ENCODE measurements around the gene LPP.

The LPP gene

DNA sequence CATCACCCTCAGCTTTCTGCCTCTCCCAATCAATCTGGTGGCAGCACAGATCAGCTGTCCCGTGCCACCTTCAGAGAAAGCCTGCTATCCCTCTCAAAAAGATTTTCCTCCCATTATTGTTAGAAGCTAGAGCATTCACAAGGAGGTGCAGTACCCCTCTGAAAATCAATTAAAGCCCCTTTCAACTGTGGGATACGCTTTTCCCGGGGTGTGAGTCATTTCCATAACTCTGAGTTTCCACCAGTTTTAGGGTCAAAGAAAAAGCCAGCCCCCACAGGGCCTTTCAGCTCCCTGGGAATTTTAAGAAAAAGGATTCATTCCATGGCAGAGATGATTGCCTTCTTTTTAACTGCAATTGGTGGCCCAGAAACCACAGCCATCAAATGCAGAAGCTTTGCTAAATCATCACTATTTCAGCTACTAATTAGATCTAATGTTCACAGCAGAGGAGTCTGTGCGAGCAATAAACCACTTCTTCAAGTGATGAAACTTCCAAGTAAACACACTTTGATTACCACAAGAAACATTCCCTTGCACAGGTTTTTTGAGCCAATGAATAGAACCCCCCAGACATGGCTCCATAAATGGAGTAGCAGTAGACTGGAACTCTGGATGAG, 747.8 kb downstream of the LPP start:
- H3K9me3 ChIP-seq (ENCODE audit: control insufficient read depth, insufficient read depth, low read length), result no peaks in the 10 kb centered on the region
- no peaks in the 10 kb centered on the region for H3K36me3 ChIP-seq (ENCODE audit: control insufficient read depth, insufficient read depth, low read length)
- no peak overlapping the region for H3K27ac ChIP-seq (ENCODE audit: low read depth, low read length)
- H3K27me3 ChIP-seq (ENCODE audit: control insufficient read depth, insufficient read depth, low read length), result no peaks in the 10 kb centered on the region
- no peak overlapping the region for H3K9ac ChIP-seq (ENCODE audit: low read depth, low read length)
- H3K4me1 ChIP-seq (ENCODE audit: control insufficient read depth, insufficient read depth, low read length), result no peaks in the 10 kb centered on the region
- H3K4me3 ChIP-seq (ENCODE audit: low read depth, low read length), result no peak overlapping the region

DNA sequence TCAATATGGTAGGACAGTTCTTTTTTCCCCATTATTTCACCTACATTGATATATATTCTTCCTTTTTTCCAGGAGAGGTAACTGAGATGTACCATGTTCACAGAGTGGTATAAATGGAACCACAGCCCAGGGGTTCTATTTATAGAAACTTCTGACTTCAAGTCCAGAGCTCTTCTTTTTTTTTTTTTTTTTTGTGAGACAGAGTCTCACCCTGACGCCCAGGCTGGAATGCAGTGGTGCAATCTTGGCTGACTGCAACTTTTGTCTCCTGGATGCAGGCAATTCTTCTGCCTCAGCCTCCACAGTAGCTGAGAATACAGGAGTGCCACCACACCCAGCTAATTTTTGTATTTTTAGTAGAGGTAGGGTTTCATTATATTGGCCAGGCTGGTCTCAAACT, 750.7 kb downstream of the LPP start:
- Histone ChIP-seq H3K4me1 (ENCODE audit: control insufficient read depth, insufficient read depth, low read length) (no peaks in the 10 kb centered on the region), H3K9me3 (ENCODE audit: control insufficient read depth, insufficient read depth, low read length) (no peaks in the 10 kb centered on the region), H3K9ac (ENCODE audit: low read depth, low read length) (no peak overlapping the region), H3K27me3 (ENCODE audit: control insufficient read depth, insufficient read depth, low read length) (no peaks in the 10 kb centered on the region), H3K27ac (ENCODE audit: low read depth, low read length) (no peak overlapping the region), H3K36me3 (ENCODE audit: control insufficient read depth, insufficient read depth, low read length) (no peaks in the 10 kb centered on the region), H3K4me3 (ENCODE audit: low read depth, low read length) (no peak overlapping the region)

DNA sequence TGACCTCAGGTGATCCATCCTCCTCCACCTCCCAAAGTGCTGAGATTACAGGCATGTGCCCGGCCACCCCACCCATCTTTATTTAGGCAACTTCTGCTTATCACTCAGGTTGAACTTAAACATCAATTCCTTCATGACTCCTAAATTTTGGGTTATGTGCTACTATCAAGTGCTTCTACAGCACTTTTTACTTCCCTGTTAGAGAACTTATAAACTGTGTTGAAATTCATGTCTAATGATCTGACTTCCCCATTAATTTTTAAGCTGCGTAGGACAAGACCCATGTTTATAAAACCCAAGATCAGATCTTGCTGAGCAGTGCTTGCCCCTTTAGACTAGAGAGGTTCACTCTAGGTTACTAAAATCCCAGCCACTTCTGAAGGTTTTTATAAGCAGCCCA, 751.6 kb downstream of the LPP start:
- Histone ChIP-seq H3K27me3 (ENCODE audit: control insufficient read depth, insufficient read depth, low read length) (no peaks in the 10 kb centered on the region), H3K36me3 (ENCODE audit: control insufficient read depth, insufficient read depth, low read length) (no peaks in the 10 kb centered on the region), H3K4me3 (ENCODE audit: low read depth, low read length) (no peak overlapping the region), H3K27ac (ENCODE audit: low read depth, low read length) (no peak overlapping the region), H3K9me3 (ENCODE audit: control insufficient read depth, insufficient read depth, low read length) (no peaks in the 10 kb centered on the region), H3K9ac (ENCODE audit: low read depth, low read length) (no peak overlapping the region), H3K4me1 (ENCODE audit: control insufficient read depth, insufficient read depth, low read length) (no peaks in the 10 kb centered on the region)

DNA sequence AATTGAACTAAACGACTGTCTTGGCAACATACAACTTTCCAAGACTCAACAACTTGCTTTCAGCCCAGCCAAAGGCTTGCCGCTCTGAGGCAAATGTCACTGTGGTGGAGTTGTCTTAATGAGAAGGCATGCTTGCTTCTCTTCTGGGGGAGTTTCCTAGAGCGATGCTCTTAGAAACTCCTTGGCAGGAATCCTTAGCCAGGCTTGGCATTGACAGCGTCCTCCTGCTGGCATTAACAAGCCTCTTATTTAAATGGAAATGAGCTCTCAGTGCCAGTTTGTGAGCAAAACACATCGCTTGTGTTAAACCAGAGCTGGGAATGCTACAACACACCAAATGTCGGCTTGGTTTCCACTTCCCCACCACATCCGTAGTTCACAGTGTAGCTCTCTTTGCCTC, 752.3 kb downstream of the LPP start:
- no peaks in the 10 kb centered on the region for H3K36me3 ChIP-seq (ENCODE audit: control insufficient read depth, insufficient read depth, low read length)
- H3K4me3 ChIP-seq (ENCODE audit: low read depth, low read length), result no peak overlapping the region
- no peak overlapping the region for H3K27ac ChIP-seq (ENCODE audit: low read depth, low read length)
- no peaks in the 10 kb centered on the region for H3K9me3 ChIP-seq (ENCODE audit: control insufficient read depth, insufficient read depth, low read length)
- no peaks in the 10 kb centered on the region for H3K27me3 ChIP-seq (ENCODE audit: control insufficient read depth, insufficient read depth, low read length)
- no peaks in the 10 kb centered on the region for H3K4me1 ChIP-seq (ENCODE audit: control insufficient read depth, insufficient read depth, low read length)
- H3K9ac ChIP-seq (ENCODE audit: low read depth, low read length), result no peak overlapping the region

DNA sequence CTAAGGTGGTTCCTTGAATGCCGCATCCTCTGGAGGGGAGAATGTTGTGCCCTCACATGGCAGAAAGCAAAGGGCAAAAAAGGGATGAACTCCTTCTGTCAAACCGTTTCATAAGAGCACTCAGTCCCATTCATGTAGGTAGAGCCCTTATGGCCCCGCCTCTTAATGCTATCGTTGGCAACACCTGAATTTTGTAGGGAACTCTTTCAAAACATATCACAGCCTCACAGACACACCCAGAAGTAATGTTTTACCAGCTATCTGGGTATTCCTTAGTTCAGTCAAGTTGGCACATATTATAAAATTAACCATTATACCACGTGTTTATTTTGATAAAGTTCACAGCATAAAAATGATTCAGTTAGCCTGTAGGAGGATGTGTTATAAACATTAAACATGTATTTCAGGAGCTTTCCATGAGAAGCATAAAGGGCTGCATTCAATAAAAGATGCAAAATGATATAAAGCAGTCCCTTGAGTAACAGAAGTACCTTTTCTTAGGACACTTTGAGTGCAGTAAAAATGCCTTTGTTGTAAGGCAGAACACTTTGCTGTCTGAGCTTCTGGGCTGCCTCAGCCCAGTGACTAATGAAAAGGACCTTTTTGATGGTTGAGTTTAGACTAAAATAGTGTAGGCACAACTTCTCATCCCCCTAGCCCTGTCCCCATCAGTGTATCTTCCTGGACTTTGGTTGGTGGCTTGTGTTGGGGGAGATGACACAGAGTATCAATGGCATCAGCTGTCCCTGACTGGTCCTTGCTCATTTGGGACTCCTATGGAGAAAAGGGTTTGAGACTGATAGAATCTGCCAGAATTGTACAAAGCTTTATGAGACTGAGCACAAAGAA, 754.3 kb downstream of the LPP start:
- H3K27ac ChIP-seq (ENCODE audit: low read depth, low read length), result no peak overlapping the region
- no peak overlapping the region for H3K4me3 ChIP-seq (ENCODE audit: low read depth, low read length)
- H3K9ac ChIP-seq (ENCODE audit: low read depth, low read length), result no peak overlapping the region
- no peaks in the 10 kb centered on the region for H3K36me3 ChIP-seq (ENCODE audit: control insufficient read depth, insufficient read depth, low read length)
- H3K9me3 ChIP-seq (ENCODE audit: control insufficient read depth, insufficient read depth, low read length), result no peaks in the 10 kb centered on the region
- H3K4me1 ChIP-seq (ENCODE audit: control insufficient read depth, insufficient read depth, low read length), result no peaks in the 10 kb centered on the region
- no peaks in the 10 kb centered on the region for H3K27me3 ChIP-seq (ENCODE audit: control insufficient read depth, insufficient read depth, low read length)

DNA sequence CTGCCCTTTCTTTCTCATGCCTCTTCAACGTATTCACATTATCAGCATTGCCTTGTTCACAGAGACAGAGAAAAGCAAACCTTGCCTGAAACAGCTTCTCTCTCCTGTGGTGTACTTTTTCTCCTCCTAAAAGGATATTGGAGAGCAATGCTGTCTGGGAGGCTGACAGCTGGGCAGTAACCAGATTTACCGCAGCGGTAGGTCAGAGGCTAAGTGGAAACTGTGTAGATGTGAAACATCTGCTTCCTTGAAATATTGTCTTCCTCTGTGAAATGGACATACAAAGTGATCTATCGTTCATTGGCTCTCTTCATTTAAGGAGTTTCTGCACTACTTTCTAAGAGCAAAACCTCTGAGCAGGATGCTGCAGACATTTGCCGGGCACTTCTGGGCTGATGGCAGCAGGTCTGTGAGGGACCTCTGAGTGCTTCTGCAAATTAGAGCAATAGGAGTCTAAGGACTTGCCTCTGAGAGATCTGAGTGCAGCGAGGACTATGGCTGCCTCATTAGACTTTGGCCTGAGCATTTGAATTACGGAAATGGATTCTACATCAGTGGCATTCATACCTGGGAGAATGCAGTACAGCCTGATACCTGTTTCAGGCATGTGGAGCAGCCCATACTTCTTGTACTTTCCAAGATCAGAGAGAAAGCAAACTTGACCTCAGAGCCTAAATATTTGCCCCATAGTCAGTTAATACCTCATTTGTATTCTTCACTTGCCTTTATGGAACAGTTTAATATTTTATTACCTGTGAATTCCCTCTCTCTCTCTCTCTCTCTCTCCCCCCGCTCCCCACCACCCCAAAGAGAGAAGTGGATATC, 757.3 kb downstream of the LPP start:
- Histone ChIP-seq H3K9ac (ENCODE audit: low read depth, low read length) (no peak overlapping the region), H3K27me3 (ENCODE audit: control insufficient read depth, insufficient read depth, low read length) (no peaks in the 10 kb centered on the region), H3K4me3 (ENCODE audit: low read depth, low read length) (no peak overlapping the region), H3K36me3 (ENCODE audit: control insufficient read depth, insufficient read depth, low read length) (no peaks in the 10 kb centered on the region), H3K4me1 (ENCODE audit: control insufficient read depth, insufficient read depth, low read length) (no peaks in the 10 kb centered on the region), H3K27ac (ENCODE audit: low read depth, low read length) (no peak overlapping the region), H3K9me3 (ENCODE audit: control insufficient read depth, insufficient read depth, low read length) (no peaks in the 10 kb centered on the region)

DNA sequence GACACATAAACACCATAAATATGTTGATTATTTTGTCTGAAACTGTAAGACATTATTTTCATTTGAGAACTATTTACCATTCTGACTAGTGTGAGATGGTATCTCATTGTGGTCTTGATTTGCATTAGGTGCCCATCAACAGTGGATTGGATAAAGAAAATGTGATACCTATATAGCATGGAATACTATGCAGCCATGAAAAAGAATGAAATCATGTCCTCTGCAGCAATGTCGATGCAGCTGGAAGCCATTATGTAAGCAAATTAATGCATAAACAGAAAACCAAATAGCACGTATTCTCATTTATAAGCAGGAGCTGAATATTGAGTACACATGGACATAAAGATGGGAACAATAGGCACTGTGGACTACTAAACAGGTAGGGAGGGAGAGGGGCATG, 759.1 kb downstream of the LPP start:
- Histone ChIP-seq H3K4me1 (ENCODE audit: control insufficient read depth, insufficient read depth, low read length) (peaks cover 4% of the 10 kb centered on the region), H3K9ac (ENCODE audit: low read depth, low read length) (no peak overlapping the region)

DNA sequence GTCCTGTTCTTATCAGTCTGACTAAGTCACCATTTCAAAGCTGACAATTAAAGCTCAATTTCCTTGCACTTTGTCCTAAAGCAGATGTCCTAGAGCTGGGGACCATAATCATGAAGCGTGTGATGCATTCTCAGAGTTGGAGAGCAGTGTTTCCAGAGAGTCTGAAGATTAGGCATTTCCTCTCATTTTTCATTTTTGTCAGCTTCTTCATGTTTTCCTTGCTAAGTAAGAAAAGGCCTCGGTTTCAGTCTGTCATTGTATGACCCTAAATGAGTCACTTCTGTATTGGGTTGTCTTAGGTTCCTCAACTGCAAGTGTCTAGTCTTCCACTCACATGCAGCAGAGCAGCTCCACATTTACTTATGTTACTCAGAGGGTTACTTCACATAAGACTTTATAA, 760.6 kb downstream of the LPP start:
- Histone ChIP-seq H3K36me3 (ENCODE audit: control insufficient read depth, insufficient read depth, low read length) (no peaks in the 10 kb centered on the region), H3K27ac (ENCODE audit: low read depth, low read length) (no peak overlapping the region), H3K4me1 (ENCODE audit: control insufficient read depth, insufficient read depth, low read length) (peaks cover 10% of the 10 kb centered on the region), H3K9me3 (ENCODE audit: control insufficient read depth, insufficient read depth, low read length) (no peaks in the 10 kb centered on the region), H3K9ac (ENCODE audit: low read depth, low read length) (no peak overlapping the region), H3K27me3 (ENCODE audit: control insufficient read depth, insufficient read depth, low read length) (no peaks in the 10 kb centered on the region), H3K4me3 (ENCODE audit: low read depth, low read length) (no peak overlapping the region)

More for the DNA sequence above, 759.1 kb downstream of the LPP start:
- no peaks in the 10 kb centered on the region for H3K36me3 ChIP-seq (ENCODE audit: control insufficient read depth, insufficient read depth, low read length)
- no peaks in the 10 kb centered on the region for H3K27me3 ChIP-seq (ENCODE audit: control insufficient read depth, insufficient read depth, low read length)
- H3K9me3 ChIP-seq (ENCODE audit: control insufficient read depth, insufficient read depth, low read length), result no peaks in the 10 kb centered on the region
- no peak overlapping the region for H3K27ac ChIP-seq (ENCODE audit: low read depth, low read length)
- H3K4me3 ChIP-seq (ENCODE audit: low read depth, low read length), result no peak overlapping the region

DNA sequence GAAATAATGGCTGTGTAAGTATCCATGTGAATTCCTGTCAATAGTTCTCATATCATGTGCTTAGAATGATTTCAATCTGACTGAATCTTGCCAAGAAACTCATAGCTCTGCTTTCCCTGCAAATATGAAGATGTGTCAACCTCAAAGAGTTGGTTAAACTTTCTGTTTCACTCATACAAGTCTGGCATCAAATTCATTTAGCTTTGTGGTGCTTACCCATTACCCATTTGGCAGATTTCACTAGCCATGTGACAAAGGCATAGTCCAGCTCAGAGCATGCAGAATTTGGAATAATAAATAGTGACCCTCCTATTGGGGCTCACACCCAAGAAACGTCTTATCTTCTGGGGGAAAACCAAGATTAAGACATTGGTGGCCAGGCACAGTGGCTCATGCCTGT, 761.2 kb downstream of the LPP start:
- H3K4me3 ChIP-seq (ENCODE audit: low read depth, low read length), result no peak overlapping the region
- peaks cover 1% of the 10 kb centered on the region; the same call in 1 of the 2 replicates for H3K9me3 ChIP-seq (ENCODE audit: control insufficient read depth, insufficient read depth, low read length)
- no peak overlapping the region for H3K27ac ChIP-seq (ENCODE audit: low read depth, low read length)
- peaks cover 11% of the 10 kb centered on the region for H3K4me1 ChIP-seq (ENCODE audit: control insufficient read depth, insufficient read depth, low read length)
- no peak overlapping the region for H3K9ac ChIP-seq (ENCODE audit: low read depth, low read length)
- H3K36me3 ChIP-seq (ENCODE audit: control insufficient read depth, insufficient read depth, low read length), result no peaks in the 10 kb centered on the region
- no peaks in the 10 kb centered on the region for H3K27me3 ChIP-seq (ENCODE audit: control insufficient read depth, insufficient read depth, low read length)

DNA sequence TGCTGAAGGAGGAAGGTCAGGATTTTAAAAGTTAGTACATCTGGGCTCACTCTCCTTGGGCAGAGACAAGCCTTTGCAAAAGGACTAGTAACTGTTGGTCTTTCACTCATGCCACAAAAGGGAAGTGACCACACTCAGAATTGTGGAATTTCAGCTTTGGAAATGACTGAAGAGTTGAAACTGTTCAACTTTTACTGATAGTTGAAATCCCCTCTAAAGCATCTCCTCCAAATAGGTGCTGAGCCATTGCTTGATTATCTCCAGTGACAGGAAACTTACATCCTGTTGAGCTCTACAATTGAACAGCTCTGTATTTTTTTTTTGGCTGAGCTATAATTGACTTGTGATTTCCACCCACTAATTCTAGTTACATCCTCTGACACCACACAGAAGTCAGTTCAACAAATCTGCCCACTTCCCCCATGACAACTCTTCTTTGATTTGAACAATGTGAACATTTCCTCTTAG, 763.0 kb downstream of the LPP start:
- Histone ChIP-seq H3K9ac (ENCODE audit: low read depth, low read length) (no peak overlapping the region), H3K9me3 (ENCODE audit: control insufficient read depth, insufficient read depth, low read length) (peaks cover 3% of the 10 kb centered on the region; the same call in 1 of the 2 replicates), H3K27me3 (ENCODE audit: control insufficient read depth, insufficient read depth, low read length) (no peaks in the 10 kb centered on the region), H3K36me3 (ENCODE audit: control insufficient read depth, insufficient read depth, low read length) (no peaks in the 10 kb centered on the region), H3K27ac (ENCODE audit: low read depth, low read length) (no peak overlapping the region), H3K4me1 (ENCODE audit: control insufficient read depth, insufficient read depth, low read length) (peaks cover 11% of the 10 kb centered on the region), H3K4me3 (ENCODE audit: low read depth, low read length) (no peak overlapping the region)

DNA sequence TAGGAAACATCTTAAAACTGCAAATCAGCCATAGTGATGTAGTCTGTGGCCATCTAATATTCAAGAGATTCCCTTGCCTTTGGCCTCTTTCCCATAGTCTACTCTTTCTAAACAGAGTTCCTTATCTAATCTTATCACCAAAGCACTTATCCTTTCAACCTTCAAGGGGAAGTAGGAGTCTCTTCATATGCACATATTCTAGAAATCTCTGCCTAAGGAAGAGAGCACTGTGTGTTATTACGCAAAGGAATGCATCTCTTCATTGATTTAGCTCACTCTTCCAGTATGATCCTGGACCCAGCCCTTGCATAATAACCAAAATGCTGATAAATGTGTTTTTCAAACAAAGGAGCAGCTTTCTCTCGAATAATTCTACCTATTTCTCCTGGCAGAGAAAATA, 764.1 kb downstream of the LPP start:
- H3K4me3 ChIP-seq (ENCODE audit: low read depth, low read length), result no peak overlapping the region
- H3K27me3 ChIP-seq (ENCODE audit: control insufficient read depth, insufficient read depth, low read length), result no peaks in the 10 kb centered on the region
- H3K27ac ChIP-seq (ENCODE audit: low read depth, low read length), result no peak overlapping the region
- H3K36me3 ChIP-seq (ENCODE audit: control insufficient read depth, insufficient read depth, low read length), result no peaks in the 10 kb centered on the region
- H3K4me1 ChIP-seq (ENCODE audit: control insufficient read depth, insufficient read depth, low read length), result peaks cover 11% of the 10 kb centered on the region
- H3K9me3 ChIP-seq (ENCODE audit: control insufficient read depth, insufficient read depth, low read length), result peaks cover 3% of the 10 kb centered on the region; the same call in 1 of the 2 replicates
- H3K9ac ChIP-seq (ENCODE audit: low read depth, low read length), result no peak overlapping the region
